ENCODE results near the gene RIPK1.
"Not testable (repeated sequence)": the region's sequence is repeated elsewhere in the genome, so short reads cannot be mapped to it uniquely, and the experiment has no call there.

The RIPK1 gene

GRCh38 chr6:3137057-3137777 lies 68.9 kb downstream of the RIPK1 start:
- no peak for DNase-seq

GRCh38 chr6:3137873-3138272 lies 69.6 kb downstream of the RIPK1 start:
- DNase-seq: not testable (repeated sequence)

- DNase-seq: no peak
Observed at GRCh38 chr6:3138341-3138740, 70.0 kb downstream of the RIPK1 start.

GRCh38 chr6:3139090-3139903 lies 71.0 kb downstream of the RIPK1 start:
- peak; percentile 77 for DNase-seq

- no peak for DNase-seq
Observed at GRCh38 chr6:3140201-3140600, 71.9 kb downstream of the RIPK1 start.

- DNase-seq: no peak
Observed at GRCh38 chr6:3142536-3142935, 74.2 kb downstream of the RIPK1 start.

GRCh38 chr6:3143158-3143557 lies 74.9 kb downstream of the RIPK1 start:
- no peak for DNase-seq

- DNase-seq: no peak
Observed at GRCh38 chr6:3144571-3144970, 76.3 kb downstream of the RIPK1 start.

- no peak for DNase-seq
Observed at GRCh38 chr6:3147914-3148757, 79.8 kb downstream of the RIPK1 start.

- no peak for DNase-seq
Observed at GRCh38 chr6:3151691-3152090, 83.4 kb downstream of the RIPK1 start.

GRCh38 chr6:3152689-3153088 lies 84.4 kb downstream of the RIPK1 start:
- no peak for DNase-seq

- not testable (repeated sequence) for DNase-seq
Observed at GRCh38 chr6:3155416-3155815, 87.1 kb downstream of the RIPK1 start.

- DNase-seq: not testable (repeated sequence)
Observed at GRCh38 chr6:3156184-3157130, 88.2 kb downstream of the RIPK1 start.

- DNase-seq: no peak
Observed at GRCh38 chr6:3157131-3157933, 89.0 kb downstream of the RIPK1 start, which contains the start of gene TUBB2A. TUBB2A (minus strand) TSS chr6:3157544; CDS start chr6:3157463, 81 bp downstream.

- no peak for DNase-seq
Observed at GRCh38 chr6:3159805-3160781, 91.8 kb downstream of the RIPK1 start.

GRCh38 chr6:3162067-3162497 lies 93.8 kb downstream of the RIPK1 start:
- no peak for DNase-seq

- DNase-seq: peak; percentile 57
Observed at GRCh38 chr6:3162565-3163247, 94.4 kb downstream of the RIPK1 start.

GRCh38 chr6:3163248-3163594 lies 94.9 kb downstream of the RIPK1 start:
- DNase-seq: no peak

- DNase-seq: no peak
Observed at GRCh38 chr6:3164388-3164787, 96.1 kb downstream of the RIPK1 start.
